Transverse colon (tissue), 4 donors: Measurements from ENCODE around the gene HILPDA.

ENCODE experiments used
- CTCF ChIP-seq, 5 experiments: fragments of 200-600 bp in 3 of 5; fragments of 450-650 bp in 2 of 5; sonication (generic) in 3 of 5; IDR thresholded peaks; 1 replicate in 2 of 5; 2 replicates in 3 of 5; pipeline ENCODE4 v1.5.1; 2016 to 2017; ENCODE audit warnings: antibody characterized with exemption in 5 of 5, inconsistent platforms in 3 of 5, mild to moderate bottlenecking in 2 of 5, moderate library complexity in 1 of 5
- POLR2AphosphoS5 ChIP-seq, 3 donors: sonication (generic); formaldehyde crosslinking; IDR thresholded peaks; one replicate each; pipeline ENCODE4 v1.6.1; 2016; ENCODE audit warnings: antibody characterized with exemption in 3 of 3

GRCh38 chr7:128419257-128419656, 36.4 kb upstream of the HILPDA start:
- TF ChIP-seq POLR2AphosphoS5 (IDR thresholded peaks at IDR 0.05) = no peak
- TF ChIP-seq CTCF (IDR thresholded peaks at IDR 0.05) = no peak
